ENCODE results near the gene ZNF664.

DNA sequence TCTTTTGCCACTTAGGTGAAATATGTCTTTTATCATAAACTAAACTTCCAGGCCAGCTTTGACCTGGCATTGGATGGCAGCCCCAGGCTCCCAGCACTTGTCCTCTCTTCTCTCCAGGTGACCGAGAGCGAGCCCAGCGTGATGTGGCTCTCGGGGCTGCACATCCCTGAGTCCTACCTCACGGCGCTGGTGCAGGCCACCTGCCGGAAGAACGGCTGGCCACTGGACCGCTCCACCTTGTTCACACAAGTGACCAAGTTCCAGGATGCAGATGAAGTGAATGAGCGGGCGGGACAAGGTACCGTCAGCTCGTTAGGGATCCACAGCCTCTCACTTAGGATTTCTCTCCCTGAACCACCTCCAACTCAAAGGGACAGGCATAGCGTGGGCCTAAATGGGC is 39.8 kb upstream of the ZNF664 start:
- TF ChIP-seq, protein P1, sequence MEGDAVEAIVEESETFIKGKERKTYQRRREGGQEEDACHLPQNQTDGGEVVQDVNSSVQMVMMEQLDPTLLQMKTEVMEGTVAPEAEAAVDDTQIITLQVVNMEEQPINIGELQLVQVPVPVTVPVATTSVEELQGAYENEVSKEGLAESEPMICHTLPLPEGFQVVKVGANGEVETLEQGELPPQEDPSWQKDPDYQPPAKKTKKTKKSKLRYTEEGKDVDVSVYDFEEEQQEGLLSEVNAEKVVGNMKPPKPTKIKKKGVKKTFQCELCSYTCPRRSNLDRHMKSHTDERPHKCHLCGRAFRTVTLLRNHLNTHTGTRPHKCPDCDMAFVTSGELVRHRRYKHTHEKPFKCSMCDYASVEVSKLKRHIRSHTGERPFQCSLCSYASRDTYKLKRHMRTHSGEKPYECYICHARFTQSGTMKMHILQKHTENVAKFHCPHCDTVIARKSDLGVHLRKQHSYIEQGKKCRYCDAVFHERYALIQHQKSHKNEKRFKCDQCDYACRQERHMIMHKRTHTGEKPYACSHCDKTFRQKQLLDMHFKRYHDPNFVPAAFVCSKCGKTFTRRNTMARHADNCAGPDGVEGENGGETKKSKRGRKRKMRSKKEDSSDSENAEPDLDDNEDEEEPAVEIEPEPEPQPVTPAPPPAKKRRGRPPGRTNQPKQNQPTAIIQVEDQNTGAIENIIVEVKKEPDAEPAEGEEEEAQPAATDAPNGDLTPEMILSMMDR (conservative IDR thresholded peaks at IDR 0.05; ENCODE audit: low read length): no peak
- TF ChIP-seq EZH2phosphoT487 (IDR thresholded peaks at IDR 0.05; ENCODE audit: borderline replicate concordance, low read depth, low read length): no peak
